Measurements from ENCODE around the gene FYB1.

FYB1 gene

GRCh38 chr5:39173069-39173468 lies 46.3 kb downstream of the FYB1 start:
- no peaks in the 10 kb centered on the region for H3K9me3 ChIP-seq (ENCODE audit: control insufficient read depth, low read length)

GRCh38 chr5:39172593-39172992 lies 46.8 kb downstream of the FYB1 start:
- Histone ChIP-seq H3K4me3 (ENCODE audit: low read length) (no peak overlapping the region), H3K27me3 (ENCODE audit: control insufficient read depth, insufficient read depth, low read length) (no peaks in the 10 kb centered on the region), H3K4me1 (ENCODE audit: control insufficient read depth, insufficient read depth, low read length) (no peaks in the 10 kb centered on the region), H3K36me3 (ENCODE audit: control insufficient read depth, insufficient read depth, low read length) (no peaks in the 10 kb centered on the region), H3K9me3 (ENCODE audit: control insufficient read depth, low read length) (no peaks in the 10 kb centered on the region), H3K9ac (ENCODE audit: low read length) (no peak overlapping the region)

More at GRCh38 chr5:39173069-39173468, 46.3 kb downstream of the FYB1 start:
- H3K9ac ChIP-seq (ENCODE audit: low read length): no peak overlapping the region
- no peaks in the 10 kb centered on the region for H3K4me1 ChIP-seq (ENCODE audit: control insufficient read depth, insufficient read depth, low read length)
- no peaks in the 10 kb centered on the region for H3K36me3 ChIP-seq (ENCODE audit: control insufficient read depth, insufficient read depth, low read length)
- H3K27me3 ChIP-seq (ENCODE audit: control insufficient read depth, insufficient read depth, low read length): no peaks in the 10 kb centered on the region
- H3K4me3 ChIP-seq (ENCODE audit: low read length): no peak overlapping the region

- Histone ChIP-seq H3K9ac (ENCODE audit: low read length) (no peak overlapping the region), H3K27me3 (ENCODE audit: control insufficient read depth, insufficient read depth, low read length) (no peaks in the 10 kb centered on the region), H3K4me3 (ENCODE audit: low read length) (no peak overlapping the region), H3K4me1 (ENCODE audit: control insufficient read depth, insufficient read depth, low read length) (no peaks in the 10 kb centered on the region), H3K9me3 (ENCODE audit: control insufficient read depth, low read length) (no peaks in the 10 kb centered on the region), H3K36me3 (ENCODE audit: control insufficient read depth, insufficient read depth, low read length) (no peaks in the 10 kb centered on the region)
Measured at GRCh38 chr5:39171647-39172046, 47.7 kb downstream of the FYB1 start.

GRCh38 chr5:39169081-39169480 lies 50.3 kb downstream of the FYB1 start:
- no peak overlapping the region for H3K9ac ChIP-seq (ENCODE audit: low read length)
- peaks cover 5% of the 10 kb centered on the region for H3K4me1 ChIP-seq (ENCODE audit: control insufficient read depth, insufficient read depth, low read length)
- no peak overlapping the region for H3K4me3 ChIP-seq (ENCODE audit: low read length)
- H3K36me3 ChIP-seq (ENCODE audit: control insufficient read depth, insufficient read depth, low read length): no peaks in the 10 kb centered on the region
- H3K27me3 ChIP-seq (ENCODE audit: control insufficient read depth, insufficient read depth, low read length): no peaks in the 10 kb centered on the region
- H3K9me3 ChIP-seq (ENCODE audit: control insufficient read depth, low read length): no peaks in the 10 kb centered on the region

GRCh38 chr5:39167972-39168342 lies 51.4 kb downstream of the FYB1 start:
- Histone ChIP-seq H3K9me3 (ENCODE audit: control insufficient read depth, low read length) (no peaks in the 10 kb centered on the region), H3K4me1 (ENCODE audit: control insufficient read depth, insufficient read depth, low read length) (peaks cover 9% of the 10 kb centered on the region), H3K36me3 (ENCODE audit: control insufficient read depth, insufficient read depth, low read length) (no peaks in the 10 kb centered on the region), H3K4me3 (ENCODE audit: low read length) (no peak overlapping the region), H3K27me3 (ENCODE audit: control insufficient read depth, insufficient read depth, low read length) (no peaks in the 10 kb centered on the region), H3K9ac (ENCODE audit: low read length) (no peak overlapping the region)

GRCh38 chr5:39167141-39167971 lies 52.0 kb downstream of the FYB1 start:
- H3K27me3 ChIP-seq (ENCODE audit: control insufficient read depth, insufficient read depth, low read length): no peaks in the 10 kb centered on the region
- peaks cover 9% of the 10 kb centered on the region for H3K4me1 ChIP-seq (ENCODE audit: control insufficient read depth, insufficient read depth, low read length)
- H3K9ac ChIP-seq (ENCODE audit: low read length): no peak overlapping the region

GRCh38 chr5:39164529-39165402 lies 54.6 kb downstream of the FYB1 start:
- Histone ChIP-seq H3K9me3 (ENCODE audit: control insufficient read depth, low read length) (no peaks in the 10 kb centered on the region), H3K4me1 (ENCODE audit: control insufficient read depth, insufficient read depth, low read length) (peaks cover 9% of the 10 kb centered on the region), H3K27me3 (ENCODE audit: control insufficient read depth, insufficient read depth, low read length) (no peaks in the 10 kb centered on the region), H3K4me3 (ENCODE audit: low read length) (no peak overlapping the region), H3K9ac (ENCODE audit: low read length) (no peak overlapping the region), H3K36me3 (ENCODE audit: control insufficient read depth, insufficient read depth, low read length) (no peaks in the 10 kb centered on the region)

More at GRCh38 chr5:39167141-39167971, 52.0 kb downstream of the FYB1 start:
- H3K36me3 ChIP-seq (ENCODE audit: control insufficient read depth, insufficient read depth, low read length): no peaks in the 10 kb centered on the region
- no peak overlapping the region for H3K4me3 ChIP-seq (ENCODE audit: low read length)
- H3K9me3 ChIP-seq (ENCODE audit: control insufficient read depth, low read length): no peaks in the 10 kb centered on the region

GRCh38 chr5:39164016-39164415 lies 55.3 kb downstream of the FYB1 start:
- H3K4me3 ChIP-seq (ENCODE audit: low read length): no peak overlapping the region
- H3K4me1 ChIP-seq (ENCODE audit: control insufficient read depth, insufficient read depth, low read length): peaks cover 9% of the 10 kb centered on the region
- no peak overlapping the region for H3K9ac ChIP-seq (ENCODE audit: low read length)
- H3K27me3 ChIP-seq (ENCODE audit: control insufficient read depth, insufficient read depth, low read length): no peaks in the 10 kb centered on the region
- no peaks in the 10 kb centered on the region for H3K9me3 ChIP-seq (ENCODE audit: control insufficient read depth, low read length)
- H3K36me3 ChIP-seq (ENCODE audit: control insufficient read depth, insufficient read depth, low read length): no peaks in the 10 kb centered on the region

GRCh38 chr5:39161578-39161977 lies 57.8 kb downstream of the FYB1 start:
- Histone ChIP-seq H3K27me3 (ENCODE audit: control insufficient read depth, insufficient read depth, low read length) (peaks cover 5% of the 10 kb centered on the region), H3K9me3 (ENCODE audit: control insufficient read depth, low read length) (no peaks in the 10 kb centered on the region), H3K36me3 (ENCODE audit: control insufficient read depth, insufficient read depth, low read length) (no peaks in the 10 kb centered on the region), H3K9ac (ENCODE audit: low read length) (no peak overlapping the region), H3K4me1 (ENCODE audit: control insufficient read depth, insufficient read depth, low read length) (peaks cover 12% of the 10 kb centered on the region), H3K4me3 (ENCODE audit: low read length) (no peak overlapping the region)

GRCh38 chr5:39160576-39161213 lies 58.7 kb downstream of the FYB1 start:
- no peaks in the 10 kb centered on the region for H3K9me3 ChIP-seq (ENCODE audit: control insufficient read depth, low read length)
- H3K36me3 ChIP-seq (ENCODE audit: control insufficient read depth, insufficient read depth, low read length): no peaks in the 10 kb centered on the region
- no peak overlapping the region for H3K4me3 ChIP-seq (ENCODE audit: low read length)
- peaks cover 5% of the 10 kb centered on the region for H3K27me3 ChIP-seq (ENCODE audit: control insufficient read depth, insufficient read depth, low read length)
- H3K4me1 ChIP-seq (ENCODE audit: control insufficient read depth, insufficient read depth, low read length): peaks cover 12% of the 10 kb centered on the region
- no peak overlapping the region for H3K9ac ChIP-seq (ENCODE audit: low read length)

GRCh38 chr5:39159811-39160490 lies 59.4 kb downstream of the FYB1 start:
- Histone ChIP-seq H3K4me1 (ENCODE audit: control insufficient read depth, insufficient read depth, low read length) (peaks cover 12% of the 10 kb centered on the region), H3K9ac (ENCODE audit: low read length) (no peak overlapping the region), H3K27me3 (ENCODE audit: control insufficient read depth, insufficient read depth, low read length) (peaks cover 5% of the 10 kb centered on the region), H3K9me3 (ENCODE audit: control insufficient read depth, low read length) (no peaks in the 10 kb centered on the region), H3K4me3 (ENCODE audit: low read length) (no peak overlapping the region), H3K36me3 (ENCODE audit: control insufficient read depth, insufficient read depth, low read length) (no peaks in the 10 kb centered on the region)
